CD4-positive, alpha-beta T cell (primary cell): Measurements from ENCODE around the gene GRHPR. TPM values are rescaled to one million over a fixed set of nuclear protein-coding genes. Genes with fewer than 3 reads are reported as not detected.
"Not testable (repeated sequence)": the region's sequence is repeated elsewhere in the genome, so short reads cannot be mapped to it uniquely, and the experiment has no call there.

ENCODE experiments used
- ATAC-seq: fragments of 200-7000 bp; cut with Tn5 transposase; one replicate; pipeline ENCODE4 v1.10.0; 2022; ENCODE audit warnings: mild to moderate bottlenecking; ENCODE audit not compliant: poor library complexity
- CTCF ChIA-PET: fragments of 350-600 bp; sonication (Branson Sonifier 250); formaldehyde crosslinking; loops from one replicate; lab custom pipeline; 2021; ENCODE audit warnings: antibody characterized with exemption, inconsistent platforms; lab: Charles Lee
- POLR2A ChIA-PET: fragments of 350-600 bp; sonication (Branson Sonifier 250); formaldehyde crosslinking; loops from one replicate; lab custom pipeline; 2021; ENCODE audit warnings: antibody characterized with exemption, inconsistent platforms; lab: Charles Lee
- DNase-seq, 14 experiments: peaks; one replicate each; pipeline ENCODE4 v3.0.0-alpha.2; 2013 to 2020; ENCODE audit warnings: mixed read lengths in 2 of 14
- H3K27ac ChIP-seq, 2 donors: one replicate each; pipeline versions ENCODE4 v1.5.1 to v1.7.0; 2013; ENCODE audit warnings: low read length in 2 of 2, low read depth in 1 of 2, mild to moderate bottlenecking in 1 of 2
- H3K27me3 ChIP-seq, 2 experiments: 1 replicate in 1 of 2; 2 replicates in 1 of 2; pipeline versions ENCODE4 v1.6.1 to v1.7.0; 2013; ENCODE audit warnings: low read length in 2 of 2, control low read depth in 1 of 2, mild to moderate bottlenecking in 1 of 2, moderate library complexity in 1 of 2; ENCODE audit not compliant: insufficient read depth in 2 of 2, control insufficient read depth in 1 of 2
- H3K36me3 ChIP-seq: one replicate; pipeline ENCODE4 v1.6.1; 2013; ENCODE audit warnings: low read length, control low read depth; ENCODE audit not compliant: insufficient read depth
- H3K4me1 ChIP-seq: one replicate; pipeline ENCODE4 v1.6.1; 2013; ENCODE audit warnings: low read length, control low read depth; ENCODE audit not compliant: insufficient read depth
- H3K4me3 ChIP-seq: one replicate; pipeline ENCODE4 v1.5.1; 2013; ENCODE audit warnings: mild to moderate bottlenecking, low read length, moderate library complexity
- H3K9me3 ChIP-seq, 2 experiments: 1 replicate in 1 of 2; 2 replicates in 1 of 2; pipeline versions ENCODE4 v1.6.1 to v1.7.0; 2013; ENCODE audit warnings: low read length in 2 of 2, mild to moderate bottlenecking in 2 of 2, control low read depth in 1 of 2, moderate library complexity in 1 of 2; ENCODE audit not compliant: control insufficient read depth in 1 of 2, insufficient read depth in 1 of 2
- H3K27ac Mint-ChIP-seq: one replicate; pipeline ENCODE4 v1.8.0; 2020; ENCODE audit warnings: mixed read lengths
- H3K27me3 Mint-ChIP-seq: one replicate; pipeline ENCODE4 v1.8.0; 2021; ENCODE audit warnings: mixed read lengths
- H3K36me3 Mint-ChIP-seq: one replicate; pipeline ENCODE4 v1.8.0; 2021; ENCODE audit warnings: low read depth, mixed read lengths
- H3K4me1 Mint-ChIP-seq: one replicate; pipeline ENCODE4 v1.8.0; 2021; ENCODE audit warnings: low read depth, mixed read lengths
- H3K4me3 Mint-ChIP-seq: one replicate; pipeline ENCODE4 v1.8.0; 2020; ENCODE audit warnings: mild to moderate bottlenecking, mixed read lengths
- H3K9me3 Mint-ChIP-seq: one replicate; pipeline ENCODE4 v1.8.0; 2020; ENCODE audit warnings: mixed read lengths
- CTCF ChIP-seq: fragments of 200-600 bp; IDR thresholded peaks from one replicate; pipeline ENCODE4 v1.8.0; 2022; ENCODE audit warnings: antibody characterized with exemption, mild to moderate bottlenecking
- intact Hi-C, 2 experiments: fragments of 100-400 bp; cut with DNase I in 1 of 2; cut with micrococcal nuclease in 1 of 2; formaldehyde crosslinking; loops; one replicate each; pipeline versions ENCODE4 v1.15.1 to v1.9.0; 2023 to 2025; cut with DNase I, micrococcal nuclease
- total RNA-seq, 174 experiments: library from RNA in 2 of 174; stranded (reverse) in 2 of 174; gene quantifications; one replicate each; pipeline ENCODE4 v1.2.3 and lab custom pipeline; 2021 to 2026

GRHPR gene
- total RNA-seq, 2 experiments from 2014 or later, result 29.0 to 29.6 TPM

- Histone ChIP-seq H3K9me3 (no peaks in the 10 kb centered on the region), H3K4me3 (no peak overlapping the region), H3K4me1 (no peaks in the 10 kb centered on the region), H3K27ac (no peak overlapping the region), H3K27me3 (no peaks in the 10 kb centered on the region), H3K36me3 (no peaks in the 10 kb centered on the region)
- no peaks in the 10 kb centered on the region for H3K4me1 Mint-ChIP-seq
- ATAC-seq (no peak), DNase-seq (no peak)
- no peaks in the 10 kb centered on the region for H3K36me3 Mint-ChIP-seq
- TF ChIP-seq CTCF, result no peak
- ChIA-PET CTCF (no interaction called here), POLR2A (no interaction called here)
- intact Hi-C loops, result loop anchor here in 1 of 2 experiments (10.0 kb wide), 1 partner anchor 401 kb away; no protein-coding TSS in a partner anchor
- H3K4me3 Mint-ChIP-seq, result no peak overlapping the region
- no peaks in the 10 kb centered on the region for H3K27me3 Mint-ChIP-seq
- no peaks in the 10 kb centered on the region for H3K9me3 Mint-ChIP-seq
- H3K27ac Mint-ChIP-seq, result no peak overlapping the region
These were observed 26.8 kb upstream of the GRHPR start for GRCh38 chr9:37395663-37396062.

GRCh38 chr9:37397948-37398347 is 24.5 kb upstream of the GRHPR start:
- intact Hi-C loops, result loop anchor here in 1 of 2 experiments (10.0 kb wide), 1 partner anchor 403 kb away; no protein-coding TSS in a partner anchor
- H3K4me1 ChIP-seq, H3K27ac ChIP-seq, H3K36me3 Mint-ChIP-seq, H3K36me3 ChIP-seq, H3K4me3 ChIP-seq, CTCF ChIA-PET, DNase-seq, H3K27ac Mint-ChIP-seq, H3K9me3 Mint-ChIP-seq, H3K27me3 Mint-ChIP-seq, ATAC-seq, H3K27me3 ChIP-seq, H3K4me3 Mint-ChIP-seq, POLR2A ChIA-PET, H3K9me3 ChIP-seq, H3K4me1 Mint-ChIP-seq: not testable (repeated sequence)

DNA sequence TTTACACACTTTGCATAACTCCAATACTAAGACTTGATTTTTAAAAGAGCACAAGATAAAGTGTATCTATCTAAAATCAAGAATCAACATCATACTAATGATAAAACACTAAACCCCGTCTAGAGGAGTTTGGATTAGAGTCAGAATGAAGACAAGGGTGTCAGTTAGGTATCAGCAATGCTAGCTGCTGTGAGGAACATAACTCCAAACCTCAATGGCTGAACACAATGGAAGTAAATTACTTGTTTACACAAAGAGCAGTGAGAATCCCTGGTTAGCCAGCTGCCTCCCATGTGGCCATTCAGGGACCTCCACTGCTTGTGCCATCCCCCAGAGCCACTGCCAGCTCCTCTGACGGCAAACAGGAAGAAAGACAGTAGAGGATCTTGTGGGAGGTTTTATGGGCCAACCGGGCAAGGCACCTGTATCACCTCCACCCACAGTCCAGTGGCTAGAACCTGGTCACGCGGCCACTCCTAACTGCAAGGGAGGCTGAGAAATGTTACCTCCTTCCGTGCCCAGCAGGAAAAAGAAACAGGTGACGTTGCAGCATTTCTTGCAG is 24.0 kb upstream of the GRHPR start:
- CTCF ChIA-PET, result no interaction called here
- Histone ChIP-seq H3K27me3 (no peaks in the 10 kb centered on the region), H3K4me3 (no peak overlapping the region), H3K4me1 (no peaks in the 10 kb centered on the region), H3K9me3 (no peaks in the 10 kb centered on the region), H3K27ac (no peak overlapping the region), H3K36me3 (no peaks in the 10 kb centered on the region)
- ATAC-seq (no peak), DNase-seq (no peak)
- H3K9me3 Mint-ChIP-seq, result no peaks in the 10 kb centered on the region
- no peaks in the 10 kb centered on the region for H3K36me3 Mint-ChIP-seq
- TF ChIP-seq CTCF, result no peak
- POLR2A ChIA-PET, result no interaction called here
- no peaks in the 10 kb centered on the region for H3K27me3 Mint-ChIP-seq
- no peak overlapping the region for H3K4me3 Mint-ChIP-seq
- intact Hi-C loops, result loop anchor here in 1 of 2 experiments (10.0 kb wide), 1 partner anchor 404 kb away; no protein-coding TSS in a partner anchor
- H3K4me1 Mint-ChIP-seq, result no peaks in the 10 kb centered on the region
- H3K27ac Mint-ChIP-seq, result no peak overlapping the region

GRCh38 chr9:37399336-37399735 is 23.2 kb upstream of the GRHPR start:
- Histone ChIP-seq H3K9me3 (no peaks in the 10 kb centered on the region), H3K27me3 (no peaks in the 10 kb centered on the region), H3K4me1 (no peaks in the 10 kb centered on the region), H3K36me3 (no peaks in the 10 kb centered on the region), H3K27ac (no peak overlapping the region), H3K4me3 (no peak overlapping the region)
- H3K27me3 Mint-ChIP-seq, result no peaks in the 10 kb centered on the region
- intact Hi-C loops, result loop anchor here in 1 of 2 experiments (10.0 kb wide), 1 partner anchor 405 kb away; no protein-coding TSS in a partner anchor
- POLR2A ChIA-PET, result no interaction called here
- no peaks in the 10 kb centered on the region for H3K4me1 Mint-ChIP-seq
- DNase-seq (no peak), ATAC-seq (no peak)
- no peak overlapping the region for H3K4me3 Mint-ChIP-seq
- no peak overlapping the region for H3K27ac Mint-ChIP-seq
- no peaks in the 10 kb centered on the region for H3K36me3 Mint-ChIP-seq
- CTCF ChIA-PET, result no interaction called here
- TF ChIP-seq CTCF, result no peak
- no peaks in the 10 kb centered on the region for H3K9me3 Mint-ChIP-seq
